Mesenchymal stem cell (in vitro differentiated cells and primary cell): ENCODE data around the gene CAMK1D. TPM values are rescaled to one million over a fixed set of nuclear protein-coding genes. Genes with fewer than 3 reads are reported as not detected.

Source experiments
- DNase-seq: peaks from one replicate; pipeline ENCODE4 v3.0.0-alpha.2; 2013
- H2AFZ ChIP-seq: one replicate; pipeline ENCODE4 v1.6.1; 2013; ENCODE audit warnings: low read depth, mild to moderate bottlenecking, control low read depth, inconsistent platforms, low read length, moderate library complexity
- H2AK5ac ChIP-seq: 2 replicates; pipeline ENCODE4 v1.6.1; 2013; ENCODE audit warnings: low read length, moderate library complexity, mild to moderate bottlenecking, inconsistent platforms; ENCODE audit not compliant: severe bottlenecking
- H2BK120ac ChIP-seq: one replicate; pipeline ENCODE4 v1.6.1; 2013; ENCODE audit warnings: low read depth, mild to moderate bottlenecking, inconsistent platforms, low read length, moderate library complexity
- H2BK12ac ChIP-seq, 2 experiments: one replicate each; pipeline ENCODE4 v1.6.1; 2013; ENCODE audit warnings: inconsistent platforms in 2 of 2, low read length in 2 of 2, mild to moderate bottlenecking in 2 of 2, moderate library complexity in 2 of 2, control low read depth in 1 of 2
- H2BK15ac ChIP-seq: one replicate; pipeline ENCODE4 v1.6.1; 2013; ENCODE audit warnings: mild to moderate bottlenecking, low read depth, inconsistent platforms; ENCODE audit not compliant: poor library complexity, severe bottlenecking
- H2BK5ac ChIP-seq: 2 replicates; pipeline ENCODE4 v1.6.1; 2013; ENCODE audit warnings: low read depth, mild to moderate bottlenecking, low read length, control low read depth, inconsistent platforms; ENCODE audit not compliant: poor library complexity, severe bottlenecking
- H3K14ac ChIP-seq, 2 experiments: one replicate each; pipeline ENCODE4 v1.6.1; 2013; ENCODE audit warnings: inconsistent platforms in 2 of 2, low read length in 2 of 2, control low read depth in 1 of 2, mild to moderate bottlenecking in 1 of 2, moderate library complexity in 1 of 2
- H3K18ac ChIP-seq, 2 experiments: one replicate each; pipeline ENCODE4 v1.6.1; 2013; ENCODE audit warnings: inconsistent platforms in 2 of 2, low read length in 2 of 2, control low read depth in 1 of 2, low read depth in 1 of 2, mild to moderate bottlenecking in 1 of 2
- H3K23ac ChIP-seq, 2 experiments: one replicate each; pipeline ENCODE4 v1.6.1; 2013; ENCODE audit warnings: inconsistent platforms in 2 of 2, low read length in 2 of 2, mild to moderate bottlenecking in 2 of 2, moderate library complexity in 2 of 2, control low read depth in 1 of 2
- H3K27ac ChIP-seq: 2 replicates; pipeline ENCODE4 v1.5.1; 2013; ENCODE audit warnings: mild to moderate bottlenecking, moderate library complexity, low read length, control low read depth, inconsistent platforms; ENCODE audit not compliant: poor library complexity, severe bottlenecking
- H3K27me3 ChIP-seq, 2 experiments: 2 replicates each; pipeline versions ENCODE4 v1.6.1 to v1.7.0; 2013; ENCODE audit warnings: low read length in 2 of 2, mild to moderate bottlenecking in 2 of 2, moderate library complexity in 2 of 2, control low read depth in 1 of 2, inconsistent platforms in 1 of 2; ENCODE audit not compliant: control insufficient read depth in 1 of 2, insufficient read depth in 1 of 2
- H3K36me3 ChIP-seq, 2 experiments: 2 replicates each; pipeline versions ENCODE4 v1.6.1 to v1.7.0; 2013; ENCODE audit warnings: low read length in 2 of 2, control low read depth in 1 of 2, inconsistent platforms in 1 of 2, low read depth in 1 of 2, mild to moderate bottlenecking in 1 of 2; ENCODE audit not compliant: insufficient read depth in 2 of 2, control insufficient read depth in 1 of 2
- H3K4ac ChIP-seq, 2 experiments: one replicate each; pipeline ENCODE4 v1.6.1; 2013; ENCODE audit warnings: inconsistent platforms in 2 of 2, low read length in 2 of 2, mild to moderate bottlenecking in 2 of 2, moderate library complexity in 2 of 2, control low read depth in 1 of 2, low read depth in 1 of 2
- H3K4me1 ChIP-seq: 2 replicates; pipeline ENCODE4 v1.6.1; 2013; ENCODE audit warnings: low read depth, low read length, control low read depth; ENCODE audit not compliant: control insufficient read depth, insufficient read depth
- H3K4me2 ChIP-seq: 2 replicates; pipeline ENCODE4 v1.6.1; 2013; ENCODE audit warnings: low read length, mild to moderate bottlenecking, inconsistent platforms; ENCODE audit not compliant: poor library complexity, severe bottlenecking
- H3K4me3 ChIP-seq, 2 experiments: 2 replicates each; pipeline versions ENCODE4 v1.5.1 to v1.7.0; 2013; ENCODE audit warnings: low read length in 2 of 2, mild to moderate bottlenecking in 2 of 2, control low read depth in 1 of 2, low read depth in 1 of 2; ENCODE audit not compliant: insufficient read depth in 1 of 2
- H3K79me1 ChIP-seq: replicated peaks from 2 replicates; pipeline ENCODE4 v1.6.1; 2013; ENCODE audit warnings: mild to moderate bottlenecking, control low read depth, low read length, inconsistent platforms; ENCODE audit not compliant: poor library complexity, severe bottlenecking
- H3K9ac ChIP-seq: 2 replicates; pipeline ENCODE4 v1.7.0; 2013; ENCODE audit warnings: mild to moderate bottlenecking, low read length, moderate library complexity
- H3K9me3 ChIP-seq: 2 replicates; pipeline ENCODE4 v1.7.0; 2013; ENCODE audit warnings: mild to moderate bottlenecking, low read length; ENCODE audit not compliant: control insufficient read depth
- H4K8ac ChIP-seq: one replicate; pipeline ENCODE4 v1.6.1; 2013; ENCODE audit warnings: inconsistent platforms, mild to moderate bottlenecking, low read length, moderate library complexity
- H4K91ac ChIP-seq: one replicate; pipeline ENCODE4 v1.6.1; 2013; ENCODE audit warnings: mild to moderate bottlenecking, low read length, inconsistent platforms
- WGBS: methylation state at CpG from one replicate; pipeline ENCODE4 v1.1.7; 2013; ENCODE audit warnings: mixed read lengths; 5-methylcytosine and 5-hydroxymethylcytosine counted together
- small RNA-seq: library from polyadenylated mRNA; stranded (forward); fragments of <200 nt; extraction: miRNeasy Mini kit (QIAGEN cat#:217004); gene quantifications from one replicate; pipeline ENCODE3, GENCODE V24; 2013; ENCODE audit warnings: low read depth

CAMK1D gene

DNA sequence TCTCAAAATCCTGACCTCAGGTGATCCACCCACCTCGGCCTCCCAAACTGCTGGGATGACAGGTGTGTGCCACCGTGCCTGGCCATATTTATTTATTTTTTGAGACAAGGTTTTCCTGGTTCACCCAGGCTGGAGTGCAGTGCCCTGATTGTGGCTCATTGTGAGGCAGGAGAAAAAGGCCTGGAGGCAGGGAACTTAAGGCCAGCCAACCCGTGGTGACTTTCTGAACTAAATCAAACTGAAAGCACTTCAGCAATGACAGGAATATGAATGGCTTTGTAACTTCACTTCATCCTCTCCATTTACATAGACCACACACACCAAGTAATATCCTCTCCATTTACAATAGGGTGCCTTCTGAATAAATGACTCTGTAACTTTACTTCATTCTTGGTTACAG is 527.8 kb downstream of the CAMK1D start:
- peaks cover 4% of the 10 kb centered on the region for H3K9me3 ChIP-seq
- H3K4me2 ChIP-seq, result no peak overlapping the region
- peaks cover 15 to 68% of the 10 kb centered on the region in 2 experiments for H3K27me3 ChIP-seq
- H2BK12ac ChIP-seq, result no peak overlapping the region
- H3K18ac ChIP-seq, result no peak overlapping the region
- H3K27ac ChIP-seq, result no peak overlapping the region
- H3K9ac ChIP-seq, result no peak overlapping the region
- H4K8ac ChIP-seq, result no peak overlapping the region
- 75% methylated on average over 3 of the region's 3 CpGs for WGBS
- no peak overlapping the region for H2AK5ac ChIP-seq
- no peak overlapping the region for H3K23ac ChIP-seq
- H2BK5ac ChIP-seq, result no peak overlapping the region
- no peak overlapping the region for H3K4me3 ChIP-seq
- H4K91ac ChIP-seq, result no peak overlapping the region
- H3K4me1 ChIP-seq, result no peaks in the 10 kb centered on the region
- H3K79me1 ChIP-seq, result no peaks in the 10 kb centered on the region
- no peak overlapping the region for H2BK15ac ChIP-seq
- H2BK120ac ChIP-seq, result no peak overlapping the region
- no peaks in the 10 kb centered on the region for H3K36me3 ChIP-seq
- no peak overlapping the region for H3K4ac ChIP-seq
- no peak overlapping the region for H3K14ac ChIP-seq
- no peak for DNase-seq
- no peak overlapping the region for H2AFZ ChIP-seq

- H3K9me3 ChIP-seq, result peaks cover 4% of the 10 kb centered on the region
- H3K27me3 ChIP-seq, result peaks cover 21 to 67% of the 10 kb centered on the region in 2 experiments
- H2AFZ ChIP-seq, result no peak overlapping the region
- no peak overlapping the region for H3K4me2 ChIP-seq
- no peaks in the 10 kb centered on the region for H3K79me1 ChIP-seq
- no peak overlapping the region for H2BK5ac ChIP-seq
- no peak overlapping the region for H3K18ac ChIP-seq
- no peak overlapping the region for H2BK15ac ChIP-seq
- no peak overlapping the region for H2BK12ac ChIP-seq
- no peak overlapping the region for H4K91ac ChIP-seq
- H3K14ac ChIP-seq, result no peak overlapping the region
- no peak overlapping the region for H4K8ac ChIP-seq
- no peaks in the 10 kb centered on the region for H3K4me1 ChIP-seq
- no peak overlapping the region for H3K4me3 ChIP-seq
- no peak overlapping the region for H2AK5ac ChIP-seq
- H2BK120ac ChIP-seq, result no peak overlapping the region
- no peak overlapping the region for H3K9ac ChIP-seq
- no peaks in the 10 kb centered on the region for H3K36me3 ChIP-seq
- no peak overlapping the region for H3K23ac ChIP-seq
- DNase-seq, result no peak
- no peak overlapping the region for H3K27ac ChIP-seq
- no peak overlapping the region for H3K4ac ChIP-seq
Measured at GRCh38 chr10:12880423-12880822, 531.1 kb downstream of the CAMK1D start.

DNA sequence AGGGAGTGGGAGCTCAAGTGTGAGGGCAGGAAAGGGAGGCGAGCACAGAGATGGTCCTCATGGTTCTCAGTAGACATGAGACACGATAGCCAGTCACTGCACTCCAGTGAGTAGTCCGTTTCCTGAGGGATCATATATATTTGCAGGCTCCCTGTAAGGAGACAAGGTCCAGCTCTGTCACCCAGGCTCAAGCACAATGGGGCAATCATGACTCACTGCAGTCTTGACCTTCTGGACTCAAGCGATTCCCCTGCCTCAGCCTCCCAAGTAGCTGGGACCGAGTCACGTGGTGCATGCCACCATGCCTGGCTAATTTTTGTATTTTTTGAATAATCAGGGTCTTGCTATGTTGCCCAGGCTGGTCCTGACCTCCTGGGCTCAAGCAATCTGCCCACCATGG is 535.5 kb downstream of the CAMK1D start:
- Histone ChIP-seq H3K4me2 (no peak overlapping the region), H3K4me1 (no peaks in the 10 kb centered on the region), H3K4me3 (no peak overlapping the region), H2BK5ac (no peak overlapping the region), H2BK120ac (no peak overlapping the region), H4K8ac (no peak overlapping the region), H2AFZ (no peak overlapping the region), H3K27ac (no peak overlapping the region), H3K4ac (no peak overlapping the region), H3K27me3 (peaks cover 16 to 39% of the 10 kb centered on the region in 2 experiments), H4K91ac (no peak overlapping the region), H3K79me1 (no peaks in the 10 kb centered on the region), H3K36me3 (no peaks in the 10 kb centered on the region), H3K18ac (peak overlapping the region in 1 of 2 experiments; percentile 56), H2BK15ac (no peak overlapping the region), H2AK5ac (no peak overlapping the region), H3K9me3 (peaks cover under 1% of the 10 kb centered on the region), H2BK12ac (no peak overlapping the region), H3K14ac (no peak overlapping the region), H3K9ac (no peak overlapping the region), H3K23ac (no peak overlapping the region)
- no peak for DNase-seq
- 83% methylated on average over 6 of the region's 6 CpGs for WGBS

Small RNA genes within 50 kb of the gene (small RNA-seq; reads per million reads assigned to genes)
- gene MIR4480, result not detected
- not detected for gene MIR548Q
- not detected for gene RF00279
- not detected for gene RN7SL198P
- gene RNU6ATAC39P, result not detected
